IMR-90 (cell line): Measurements from ENCODE around the gene GRK2. TPM values are rescaled to one million over a fixed set of nuclear protein-coding genes. Genes with fewer than 3 reads are reported as not detected.

Source experiments
- ATAC-seq: fragments of 200-7000 bp; cut with Tn5 transposase; 2 replicates; pipeline ENCODE4 v1.9.1; 2020; ENCODE audit warnings: low read depth, mild to moderate bottlenecking, moderate library complexity
- BruUV-seq: library from RNA; stranded (reverse); fragments of 400-500 nt; replicated peaks from 2 replicates; lab custom pipeline; 2021; lab: Mats Ljungman, UMichigan
- CTCF ChIA-PET: fragments of 300-600 bp; formaldehyde crosslinking; extraction: SDS; loops from one replicate; lab custom pipeline; 2021; ENCODE audit warnings: antibody characterized with exemption; lab: Yijun Ruan, JAX
- POLR2A ChIA-PET: fragments of 300-600 bp; sonication (Branson Sonifier 250); formaldehyde crosslinking; loops from one replicate; lab custom pipeline; 2022; ENCODE audit warnings: antibody characterized with exemption; ENCODE audit not compliant: unreplicated experiment; lab: Charles Lee
- DNase-seq: peaks from one replicate; pipeline ENCODE4 v3.0.0; 2013
- H2AFZ ChIP-seq: replicated peaks from 2 replicates; pipeline ENCODE3; 2013; ENCODE audit warnings: low read length, mild to moderate bottlenecking; ENCODE audit not compliant: poor library complexity
- H2AK5ac ChIP-seq: 2 replicates; pipeline ENCODE4 v1.6.1; 2013; ENCODE audit warnings: low read depth, low read length, inconsistent platforms
- H2AK9ac ChIP-seq: replicated peaks from 2 replicates; pipeline ENCODE3; 2013; ENCODE audit warnings: mild to moderate bottlenecking, low read depth, low read length, moderate library complexity; ENCODE audit not compliant: poor library complexity
- H2BK120ac ChIP-seq: 2 replicates; pipeline ENCODE4 v1.6.1; 2013; ENCODE audit warnings: low read depth, low read length, inconsistent platforms
- H2BK15ac ChIP-seq: 3 replicates; pipeline ENCODE4 v1.6.1; 2013; ENCODE audit warnings: low read depth, low read length, inconsistent platforms
- H2BK20ac ChIP-seq: 2 replicates; pipeline ENCODE4 v1.6.1; 2013; ENCODE audit warnings: low read depth, mild to moderate bottlenecking, inconsistent platforms, low read length, moderate library complexity
- H2BK5ac ChIP-seq: 2 replicates; pipeline ENCODE4 v1.6.1; 2013; ENCODE audit warnings: mild to moderate bottlenecking, low read depth, low read length, inconsistent platforms; ENCODE audit not compliant: poor library complexity, severe bottlenecking
- H3K14ac ChIP-seq: replicated peaks from 2 replicates; pipeline ENCODE4 v1.6.1; 2013; ENCODE audit warnings: low read depth, low read length, inconsistent platforms
- H3K18ac ChIP-seq: 2 replicates; pipeline ENCODE4 v1.6.1; 2013; ENCODE audit warnings: low read depth, low read length, control low read depth
- H3K23ac ChIP-seq: 2 replicates; pipeline ENCODE4 v1.6.1; 2013; ENCODE audit warnings: low read depth, low read length, inconsistent platforms
- H3K27ac ChIP-seq: 2 replicates; pipeline ENCODE4 v1.5.1; 2013; ENCODE audit warnings: mild to moderate bottlenecking, control low read depth, low read length; ENCODE audit not compliant: insufficient read depth
- H3K27me3 ChIP-seq: 2 replicates; pipeline ENCODE4 v1.6.1; 2013; ENCODE audit warnings: low read length; ENCODE audit not compliant: control insufficient read depth, insufficient read depth
- H3K36me3 ChIP-seq: 2 replicates; pipeline ENCODE4 v1.6.1; 2013; ENCODE audit warnings: low read length, mixed read lengths; ENCODE audit not compliant: control insufficient read depth, insufficient read depth
- H3K4ac ChIP-seq: 2 replicates; pipeline ENCODE4 v1.6.1; 2013; ENCODE audit warnings: low read depth, low read length, inconsistent platforms
- H3K4me1 ChIP-seq: 2 replicates; pipeline ENCODE4 v1.6.1; 2013; ENCODE audit warnings: low read length, mixed read lengths; ENCODE audit not compliant: control insufficient read depth, insufficient read depth
- H3K4me2 ChIP-seq: 2 replicates; pipeline ENCODE4 v1.6.1; 2013; ENCODE audit warnings: low read depth, mild to moderate bottlenecking, control low read depth, low read length, moderate library complexity
- H3K4me3 ChIP-seq: 2 replicates; pipeline ENCODE4 v1.5.1; 2013; ENCODE audit warnings: low read depth, mild to moderate bottlenecking, control low read depth, low read length, moderate library complexity; ENCODE audit not compliant: insufficient read depth
- H3K56ac ChIP-seq: 2 replicates; pipeline ENCODE4 v1.6.1; 2013; ENCODE audit warnings: low read length, inconsistent platforms; ENCODE audit not compliant: insufficient read depth; ENCODE audit errors: extremely low read depth
- H3K79me1 ChIP-seq, 2 experiments: 2 replicates each; pipeline ENCODE4 v1.6.1; 2013; ENCODE audit warnings: low read length in 2 of 2, inconsistent platforms in 1 of 2, low read depth in 1 of 2
- H3K9ac ChIP-seq: 2 replicates; pipeline ENCODE4 v1.6.1; 2013; ENCODE audit warnings: low read depth, low read length, control low read depth
- H3K9me1 ChIP-seq: 2 replicates; pipeline ENCODE4 v1.6.1; 2013; ENCODE audit warnings: low read length, inconsistent platforms; ENCODE audit not compliant: insufficient read depth
- H3K9me3 ChIP-seq: 2 replicates; pipeline ENCODE4 v1.6.1; 2013; ENCODE audit warnings: low read length; ENCODE audit not compliant: control insufficient read depth, insufficient read depth
- H4K20me1 ChIP-seq: 2 replicates; pipeline ENCODE4 v1.6.1; 2013; ENCODE audit warnings: low read length, inconsistent platforms; ENCODE audit not compliant: insufficient read depth
- H4K5ac ChIP-seq: 2 replicates; pipeline ENCODE4 v1.6.1; 2013; ENCODE audit warnings: mild to moderate bottlenecking, low read depth, low read length, control low read depth
- H4K8ac ChIP-seq, 2 experiments: 2 replicates each; pipeline ENCODE4 v1.6.1; 2013; ENCODE audit warnings: low read depth in 2 of 2, low read length in 2 of 2, control low read depth in 1 of 2, inconsistent platforms in 1 of 2
- H4K91ac ChIP-seq: 2 replicates; pipeline ENCODE4 v1.6.1; 2013; ENCODE audit warnings: low read depth, low read length, inconsistent platforms; ENCODE audit not compliant: insufficient read depth
- BHLHE40 ChIP-seq: fragments of 150-350 bp; IDR thresholded peaks from 2 replicates; pipeline ENCODE4 v1.6.1; 2016; ENCODE audit warnings: mild to moderate bottlenecking, low read depth, low read length
- CEBPB ChIP-seq: IDR thresholded peaks from 2 replicates; pipeline ENCODE4 v1.6.1; 2012; ENCODE audit warnings: low read depth, low read length, improper control_type of control experiment
- ELK1 ChIP-seq: fragments of 150-350 bp; IDR thresholded peaks from 2 replicates; pipeline ENCODE4 v1.6.1; 2016; ENCODE audit warnings: low read depth, mild to moderate bottlenecking, low read length, moderate library complexity, borderline replicate concordance
- FOS ChIP-seq: fragments of 150-350 bp; IDR thresholded peaks from 2 replicates; pipeline ENCODE4 v1.6.1; 2016; ENCODE audit warnings: low read depth, low read length
- MAFK ChIP-seq: IDR thresholded peaks from 2 replicates; pipeline ENCODE4 v1.6.1; 2012; ENCODE audit warnings: low read depth, low read length, improper control_type of control experiment
- MXI1 ChIP-seq: IDR thresholded peaks from 2 replicates; pipeline ENCODE4 v1.6.1; 2012; ENCODE audit warnings: low read depth, mild to moderate bottlenecking, low read length, moderate library complexity, borderline replicate concordance
- NFE2L2 ChIP-seq: fragments of 150-350 bp; IDR thresholded peaks from 2 replicates; pipeline ENCODE4 v1.6.1; 2016; ENCODE audit warnings: low read depth, mild to moderate bottlenecking, low read length
- RAD21 ChIP-seq: IDR thresholded peaks from 2 replicates; pipeline ENCODE4 v1.6.1; 2012; ENCODE audit warnings: low read length, improper control_type of control experiment
- RCOR1 ChIP-seq: IDR thresholded peaks from 2 replicates; pipeline ENCODE4 v1.6.1; 2012; ENCODE audit warnings: mild to moderate bottlenecking, low read length, improper control_type of control experiment; ENCODE audit not compliant: insufficient replicate concordance
- SMC3 ChIP-seq: fragments of 150-350 bp; IDR thresholded peaks from 2 replicates; pipeline ENCODE4 v1.6.1; 2016; ENCODE audit warnings: low read depth, mild to moderate bottlenecking, antibody characterized with exemption, low read length, moderate library complexity
- WGBS, 2 experiments: methylation state at CpG; one replicate each; pipeline versions ENCODE4 v1.1.5 to v1.1.7; 2013; ENCODE audit warnings: missing lambda C conversion rate in 2 of 2; ENCODE audit not compliant: insufficient read length in 1 of 2; ENCODE audit errors: extremely low coverage in 2 of 2; 5-methylcytosine and 5-hydroxymethylcytosine counted together
- dilution Hi-C: fragments of 300-500 bp; cut with HindIII; formaldehyde crosslinking; loops from one replicate; pipeline ENCODE4 v1.14.3; 2018; ENCODE audit warnings: low sequenced_read_pairs; ENCODE audit not compliant: unreplicated experiment
- in situ Hi-C: fragments of 300-500 bp; cut with MboI; formaldehyde crosslinking; loops from 3 replicates; pipeline ENCODE4 v1.14.3; 2019; ENCODE audit warnings: low sequenced_read_pairs, inconsistent platforms, mixed read lengths
- intact Hi-C: fragments of 100-400 bp; cut with micrococcal nuclease; formaldehyde crosslinking; loops from 2 replicates; pipeline ENCODE4 v1.10.0; 2022
- polyA plus RNA-seq, 3 experiments: library from polyadenylated mRNA; depleted of rRNA; stranded (reverse); fragments of >200 nt; gene quantifications; 2 replicates each; pipeline ENCODE4 v1.2.3, GENCODE V29; 2012; ENCODE audit warnings: low replicate concordance in 1 of 3
- total RNA-seq: library from RNA; depleted of rRNA; stranded (reverse); fragments of >200 nt; gene quantifications from 2 replicates; pipeline ENCODE4 v1.2.3, GENCODE V29; 2012
- TF ChIP-seq, protein P1 (sequence below): conservative IDR thresholded peaks from 2 replicates; pipeline ENCODE4 v1.5.1; 2012; ENCODE audit warnings: mild to moderate bottlenecking, low read depth, low read length, improper control_type of control experiment
- TF ChIP-seq, protein P2 (sequence below): fragments of 150-350 bp; IDR thresholded peaks from 2 replicates; pipeline ENCODE4 v1.6.1; 2017; ENCODE audit warnings: mild to moderate bottlenecking, antibody characterized with exemption, low read length, low read depth

The GRK2 gene
- total and polyA plus RNA-seq, 2 of the 4 experiments (the other 2 are of a cell fraction): 26.7 to 41.8 TPM

DNA sequence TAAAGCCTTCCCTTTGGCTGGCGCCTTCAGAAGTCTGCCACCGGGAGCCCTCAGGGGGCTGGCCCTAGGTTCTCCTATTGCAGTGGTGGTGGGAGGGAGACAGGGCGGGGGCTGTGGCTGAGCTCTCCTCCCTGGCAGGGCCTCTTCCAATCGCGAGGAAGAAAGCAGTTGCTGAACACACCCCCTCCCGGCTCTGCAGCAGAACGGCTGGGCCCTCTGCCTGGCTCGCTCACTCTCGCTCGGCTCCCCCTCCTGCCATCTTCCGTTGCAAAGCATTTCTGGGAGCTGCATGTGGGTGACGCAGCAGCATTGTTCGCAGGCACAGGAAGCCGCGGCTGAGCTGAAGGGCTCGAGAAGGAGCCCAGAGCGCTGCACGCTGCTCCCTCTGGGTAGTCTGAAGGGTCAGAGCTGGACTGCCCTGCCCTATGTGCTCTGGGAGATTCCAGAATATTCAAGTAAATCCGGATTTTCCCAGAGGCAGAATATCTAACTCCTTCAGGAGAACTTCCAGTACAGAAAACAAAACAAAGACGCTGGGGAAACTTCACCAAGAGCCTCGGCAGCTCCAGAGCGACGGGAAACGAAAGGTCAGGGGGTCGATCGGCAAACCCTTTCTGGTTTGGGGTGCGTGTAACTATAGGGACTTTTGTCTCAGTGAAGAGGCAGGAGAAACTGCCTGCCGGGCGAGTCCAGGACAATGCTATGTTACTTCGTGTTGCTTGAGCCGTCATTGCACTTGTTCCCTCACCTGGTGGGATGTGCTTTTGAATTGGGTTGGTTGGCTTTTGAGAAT, 26.3 kb upstream of the GRK2 start:
- Histone ChIP-seq H3K27ac (peak overlapping the region; percentile 90), H3K4ac (peak overlapping the region; percentile 94), H3K4me2 (peak overlapping the region; percentile 96), H2BK20ac (peak overlapping the region; percentile 4; the same call in 1 of the 2 replicates), H3K14ac (peak overlapping the region; percentile 97), H3K9ac (peak overlapping the region; percentile 95), H3K9me3 (no peaks in the 10 kb centered on the region), H3K4me1 (peaks cover 13% of the 10 kb centered on the region), H3K56ac (peak overlapping the region; percentile 97), H4K91ac (peak overlapping the region; percentile 87), H3K18ac (peak overlapping the region; percentile 55), H3K36me3 (peaks cover 15% of the 10 kb centered on the region), H3K4me3 (peak overlapping the region; percentile 67), H3K9me1 (peaks cover 9% of the 10 kb centered on the region), H4K20me1 (peaks cover 58% of the 10 kb centered on the region), H3K23ac (peak overlapping the region; percentile 99), H3K79me1 (peaks cover 13 to 67% of the 10 kb centered on the region in 2 experiments; a peak in 3 of 4 replicates), H2BK5ac (peak overlapping the region; percentile 93), H2AK9ac (peak overlapping the region; percentile 98), H2BK120ac (peak overlapping the region; percentile 49), H3K27me3 (no peaks in the 10 kb centered on the region), H4K8ac (peak overlapping the region; percentile 26 to 82; a peak in 3 of 4 replicates), H2AK5ac (peak overlapping the region; percentile 94), H4K5ac (peak overlapping the region; percentile 54), H2AFZ (peak overlapping the region; percentile 77), H2BK15ac (peak overlapping the region; percentile 16; the same call in 1 of the 3 replicates)
- ATAC-seq (peak; percentile 97), DNase-seq (peak; percentile 99)
- BruUV-seq: TSS peak; percentile 49
- WGBS, 2 experiments: no CpG with 5 or more reads among the region's 31 CpGs
- dilution Hi-C loops (no loop called here), intact Hi-C loops (loop anchor here (2.0 to 10.0 kb wide), 3 partner anchors 55 to 158 kb away; no protein-coding TSS in a partner anchor), in situ Hi-C loops (no loop called here)
- POLR2A ChIA-PET: interaction anchor here (0.5 to 0.8 kb wide), 3 partner anchors 11 to 147 kb away, joined by 3 to 4 read pairs (median 3); no protein-coding TSS in a partner anchor
- CTCF ChIA-PET: interaction anchor here (1.0 to 1.1 kb wide), 2 partner anchors 77 to 244 kb away, joined by 5 to 6 read pairs; no protein-coding TSS in a partner anchor
- TF ChIP-seq MAFK (peak; percentile 16; the same call in 1 of the 2 replicates), CEBPB (no peak), SMC3 (no peak), BHLHE40 (no peak), ELK1 (no peak), FOS (no peak), RAD21 (no peak), NFE2L2 (peak; percentile 78), RCOR1 (no peak), MXI1 (peak; percentile 94)
- TF ChIP-seq, protein P1, sequence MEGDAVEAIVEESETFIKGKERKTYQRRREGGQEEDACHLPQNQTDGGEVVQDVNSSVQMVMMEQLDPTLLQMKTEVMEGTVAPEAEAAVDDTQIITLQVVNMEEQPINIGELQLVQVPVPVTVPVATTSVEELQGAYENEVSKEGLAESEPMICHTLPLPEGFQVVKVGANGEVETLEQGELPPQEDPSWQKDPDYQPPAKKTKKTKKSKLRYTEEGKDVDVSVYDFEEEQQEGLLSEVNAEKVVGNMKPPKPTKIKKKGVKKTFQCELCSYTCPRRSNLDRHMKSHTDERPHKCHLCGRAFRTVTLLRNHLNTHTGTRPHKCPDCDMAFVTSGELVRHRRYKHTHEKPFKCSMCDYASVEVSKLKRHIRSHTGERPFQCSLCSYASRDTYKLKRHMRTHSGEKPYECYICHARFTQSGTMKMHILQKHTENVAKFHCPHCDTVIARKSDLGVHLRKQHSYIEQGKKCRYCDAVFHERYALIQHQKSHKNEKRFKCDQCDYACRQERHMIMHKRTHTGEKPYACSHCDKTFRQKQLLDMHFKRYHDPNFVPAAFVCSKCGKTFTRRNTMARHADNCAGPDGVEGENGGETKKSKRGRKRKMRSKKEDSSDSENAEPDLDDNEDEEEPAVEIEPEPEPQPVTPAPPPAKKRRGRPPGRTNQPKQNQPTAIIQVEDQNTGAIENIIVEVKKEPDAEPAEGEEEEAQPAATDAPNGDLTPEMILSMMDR: no peak
- TF ChIP-seq, protein P2, sequence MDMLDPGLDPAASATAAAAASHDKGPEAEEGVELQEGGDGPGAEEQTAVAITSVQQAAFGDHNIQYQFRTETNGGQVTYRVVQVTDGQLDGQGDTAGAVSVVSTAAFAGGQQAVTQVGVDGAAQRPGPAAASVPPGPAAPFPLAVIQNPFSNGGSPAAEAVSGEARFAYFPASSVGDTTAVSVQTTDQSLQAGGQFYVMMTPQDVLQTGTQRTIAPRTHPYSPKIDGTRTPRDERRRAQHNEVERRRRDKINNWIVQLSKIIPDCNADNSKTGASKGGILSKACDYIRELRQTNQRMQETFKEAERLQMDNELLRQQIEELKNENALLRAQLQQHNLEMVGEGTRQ: no peak
